Fibroblast of the aortic adventitia (primary cell): ENCODE measurements around the gene MUC2. TPM values are rescaled to one million over a fixed set of nuclear protein-coding genes. Genes with fewer than 3 reads are reported as not detected.
A peak's percentile ranks its signal among the peaks of the same experiment; 100 is the strongest.

Source experiments
- DNase-seq: peaks from one replicate; pipeline ENCODE4 v3.0.0-alpha.2; 2010; ENCODE audit warnings: low read depth
- H3K4me3 ChIP-seq: 2 replicates; pipeline ENCODE4 v1.5.1; 2011; ENCODE audit warnings: low read depth, mild to moderate bottlenecking, control low read depth, low read length, moderate library complexity
- CTCF ChIP-seq: IDR thresholded peaks from 2 replicates; pipeline ENCODE4 v1.5.1; 2011; ENCODE audit warnings: mild to moderate bottlenecking, low read length, control low read depth, inconsistent platforms; ENCODE audit not compliant: insufficient read depth
- total RNA-seq: library from RNA; depleted of rRNA; stranded (reverse); fragments of >200 nt; gene quantifications from 2 replicates; pipeline ENCODE4 v1.2.3, GENCODE V29; 2012; ENCODE audit warnings: low replicate concordance

The MUC2 gene
- total RNA-seq, 1 donor = not detected

GRCh38 chr11:1055990-1056771 is 18.5 kb upstream of the MUC2 start:
- no peak overlapping the region for H3K4me3 ChIP-seq
- no peak for DNase-seq
- no peak for TF ChIP-seq CTCF

DNA sequence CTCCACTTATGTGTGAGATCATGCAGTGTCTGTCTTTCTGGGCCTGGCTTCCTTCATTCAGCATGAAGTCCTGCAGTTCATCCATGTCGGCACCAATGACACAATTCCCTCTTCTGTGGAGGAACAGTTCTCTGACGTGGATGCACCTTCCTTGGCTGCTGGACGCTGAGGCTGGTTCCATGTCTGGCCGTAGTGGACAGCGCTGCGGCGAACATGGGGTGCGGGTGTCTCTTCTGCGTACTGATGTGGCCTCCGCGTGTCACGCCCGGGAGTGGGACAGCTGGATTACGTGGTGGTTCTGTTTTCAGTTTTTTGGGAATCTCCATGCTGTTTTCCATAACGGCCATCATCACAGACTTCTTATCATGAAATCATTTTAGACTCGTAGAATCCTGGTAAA is 16.9 kb upstream of the MUC2 start:
- DNase-seq = no peak
- TF ChIP-seq CTCF = no peak

GRCh38 chr11:1059759-1060158 is 14.9 kb upstream of the MUC2 start:
- no peak for TF ChIP-seq CTCF
- H3K4me3 ChIP-seq = no peak overlapping the region
- DNase-seq = no peak

More for the DNA sequence above, 16.9 kb upstream of the MUC2 start:
- H3K4me3 ChIP-seq = no peak overlapping the region

DNA sequence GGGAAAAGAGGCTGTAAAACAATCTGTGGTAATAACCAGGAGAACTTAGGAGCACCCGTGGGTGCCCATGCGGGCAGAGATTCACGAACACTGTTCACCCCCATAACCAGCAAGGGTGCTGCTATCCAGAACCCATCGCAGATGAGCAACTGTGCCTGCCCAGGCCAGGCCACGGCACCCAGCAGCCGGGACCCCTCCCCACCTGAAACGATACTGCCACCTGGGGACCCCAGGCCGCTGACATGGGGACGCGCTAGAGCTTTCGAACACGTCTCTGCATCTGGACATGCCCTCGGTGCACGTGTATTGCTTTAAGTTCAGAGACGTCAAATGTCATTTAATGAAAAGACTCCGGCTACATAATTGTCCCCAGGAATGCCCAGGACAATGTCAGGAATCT is 14.3 kb upstream of the MUC2 start:
- no peak for DNase-seq
- TF ChIP-seq CTCF = no peak
- no peak overlapping the region for H3K4me3 ChIP-seq

DNA sequence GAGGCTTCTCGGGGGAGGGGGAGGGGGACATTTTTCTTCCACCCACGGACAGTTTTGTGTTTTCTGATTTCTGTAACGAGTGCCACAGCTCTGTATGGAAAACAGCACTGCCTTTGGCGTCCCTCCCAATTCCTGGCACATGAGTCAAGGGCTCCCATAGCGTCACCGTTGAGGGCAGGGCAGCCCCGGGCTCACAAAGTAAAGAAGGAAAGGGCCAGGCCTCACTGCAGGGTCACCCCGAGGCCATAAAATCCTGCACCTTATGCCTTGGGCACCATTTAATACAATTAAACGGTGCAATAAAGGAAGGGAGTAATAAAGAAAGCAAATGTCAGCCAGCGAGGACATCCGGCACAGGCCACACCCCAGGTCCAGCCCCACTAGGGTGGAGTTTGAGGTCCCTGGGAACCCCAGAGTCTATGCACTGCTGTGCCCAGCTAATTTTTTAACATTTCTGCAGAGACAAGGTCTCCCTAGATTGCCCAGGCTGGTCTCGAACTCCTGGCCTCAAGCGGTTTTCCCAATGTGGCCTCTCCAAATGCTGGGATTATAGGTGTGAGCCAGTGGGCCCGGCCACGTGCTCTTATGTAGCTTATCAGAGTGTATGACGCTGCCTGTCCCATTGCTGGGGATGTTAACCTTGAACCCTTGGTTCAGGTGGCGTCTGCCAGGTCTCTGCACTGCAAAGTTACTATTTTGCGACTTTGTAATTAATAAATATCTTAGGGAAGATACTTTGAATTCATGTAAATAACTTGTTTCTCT is 13.6 kb upstream of the MUC2 start:
- no peak overlapping the region for H3K4me3 ChIP-seq
- no peak for TF ChIP-seq CTCF
- DNase-seq = peak; percentile 81

DNA sequence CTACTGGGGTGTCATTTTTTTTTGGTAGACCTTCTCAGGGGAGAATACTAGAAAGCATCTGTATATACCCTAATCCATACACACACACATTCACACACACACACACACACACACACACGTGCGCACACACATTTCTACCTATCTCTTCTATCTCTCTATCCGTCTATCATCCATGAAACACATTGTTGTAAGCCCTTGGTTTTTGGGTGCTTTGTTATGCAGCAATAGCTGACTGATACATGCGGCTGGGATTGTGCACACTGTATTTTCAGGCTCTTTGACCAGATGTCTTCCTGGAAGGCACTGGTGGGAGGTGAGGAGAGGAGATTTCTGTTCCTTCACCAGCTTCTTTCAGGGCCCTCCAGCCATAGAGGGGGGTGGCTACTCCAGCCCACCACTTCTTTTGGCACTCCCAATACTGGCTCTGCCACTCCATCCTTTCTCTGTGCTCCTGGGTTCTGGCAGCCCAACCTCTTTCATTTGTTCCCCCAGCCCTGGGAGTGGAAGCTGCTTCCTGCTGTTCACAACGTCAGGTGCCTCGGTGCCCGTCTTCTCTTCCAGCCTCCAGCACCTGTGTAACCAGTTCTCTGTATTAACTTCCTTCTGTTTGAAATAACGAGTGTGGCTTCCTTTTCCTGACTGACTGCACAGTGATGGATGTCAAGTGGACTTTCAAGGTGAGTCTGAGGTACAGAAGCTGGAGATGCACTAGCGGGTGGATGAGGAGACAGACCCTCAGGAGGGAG is 12.4 kb upstream of the MUC2 start:
- no peak overlapping the region for H3K4me3 ChIP-seq
- no peak for TF ChIP-seq CTCF
- no peak for DNase-seq
